ENCODE measurements around the gene DSCAML1. TPM values are rescaled to one million over a fixed set of nuclear protein-coding genes. Genes with fewer than 3 reads are reported as not detected.

Gene DSCAML1
- total RNA-seq, 1 experiment from 2014 or later = not detected

DNA sequence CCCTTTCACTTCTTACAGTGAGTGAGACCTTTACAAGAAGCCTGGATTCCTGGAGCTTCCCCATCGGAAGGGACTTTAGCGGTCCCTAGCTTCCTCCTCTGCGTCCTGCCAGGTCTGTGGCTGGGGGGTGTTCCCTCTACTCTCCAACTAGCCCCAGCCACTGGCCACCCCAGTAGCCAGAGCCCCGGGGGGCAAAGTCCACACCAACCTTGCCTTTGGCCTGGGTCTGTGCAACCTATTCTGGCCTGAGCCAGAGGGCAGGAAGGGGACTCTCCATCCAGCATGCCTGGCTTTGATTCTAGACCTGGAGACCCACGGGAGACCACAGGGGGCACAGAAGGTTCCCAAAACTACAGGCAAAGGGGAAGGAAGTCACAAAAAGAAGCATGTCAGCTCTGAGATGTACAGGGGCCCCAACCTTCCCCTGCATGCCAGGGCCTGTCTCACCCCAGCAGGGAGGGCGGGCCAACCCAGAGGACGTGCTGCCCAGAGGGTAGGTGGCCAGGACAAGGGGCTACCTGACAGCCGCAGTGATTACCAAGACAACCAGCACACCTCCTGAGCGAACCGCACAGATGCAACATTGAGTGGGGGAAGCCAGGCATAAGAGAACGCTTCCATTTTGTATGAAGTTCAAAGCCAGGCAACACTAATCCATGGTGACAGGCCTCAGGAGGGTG is 52.4 kb downstream of the DSCAML1 start:
- Histone ChIP-seq H3K9me3 (ENCODE audit: control insufficient read depth in 1 of 2, insufficient read depth in 1 of 2, low read depth in 1 of 2, low read length in 2 of 2) (no peaks in the 10 kb centered on the region), H3K9me2 (ENCODE audit: insufficient read depth) (no peaks in the 10 kb centered on the region), H3K79me2 (ENCODE audit: insufficient read depth, low read length) (no peaks in the 10 kb centered on the region), H3K4me3 (replicated peaks in 1 of 2; ENCODE audit: low read depth in 1 of 2, low read length in 2 of 2) (no peak overlapping the region), H4K20me1 (ENCODE audit: insufficient read depth) (no peaks in the 10 kb centered on the region), H3K27ac (ENCODE audit: low read depth, low read length) (no peak overlapping the region), H3K27me3 (ENCODE audit: insufficient read depth, low read length) (peaks cover 15% of the 10 kb centered on the region), H3K4me2 (ENCODE audit: low read length) (no peak overlapping the region), H3K9ac (ENCODE audit: low read length) (no peak overlapping the region), H3K36me3 (ENCODE audit: control insufficient read depth in 1 of 2, insufficient read depth in 2 of 2, low read length in 2 of 2) (no peaks in the 10 kb centered on the region), H2AFZ (ENCODE audit: low read depth, low read length, poor library complexity, severe bottlenecking) (no peak overlapping the region), H3K4me1 (ENCODE audit: control insufficient read depth in 1 of 2, insufficient read depth in 2 of 2, low read length in 2 of 2) (no peaks in the 10 kb centered on the region)
- ChIA-PET CTCF (no interaction called here), POLR2A (no interaction called here), RAD21 (ENCODE audit: low non-redundant PET in 1 of 2, low total read pairs in 2 of 2, uncharacterized antibody in 2 of 2, unreplicated experiment in 2 of 2) (no interaction called here)
- intact Hi-C loops (cut with micrococcal nuclease) = no loop called here
- no peak for DNase-seq (ENCODE audit: low read depth, low spot score)
- TF ChIP-seq CBX3 (IDR thresholded peaks at IDR 0.05; ENCODE audit: low read depth) = no peak
- TF ChIP-seq POLR2AphosphoS5 (IDR thresholded peaks at IDR 0.05; ENCODE audit: low read depth, low read length) = no peak
- no peak for TF ChIP-seq SIN3A (IDR thresholded peaks at IDR 0.05; ENCODE audit: low read depth)
- TF ChIP-seq FOSL1 (IDR thresholded peaks at IDR 0.05; ENCODE audit: low read depth) = no peak
- TF ChIP-seq SP1 (IDR thresholded peaks at IDR 0.05; ENCODE audit: low read depth) = no peak
- no peak for TF ChIP-seq EGR1 (IDR thresholded peaks at IDR 0.05; ENCODE audit: low read depth)
- TF ChIP-seq CEBPB (IDR thresholded peaks at IDR 0.05; ENCODE audit: low read depth) = no peak
- TF ChIP-seq ELF1 (IDR thresholded peaks at IDR 0.05; ENCODE audit: borderline replicate concordance, low read depth) = no peak
- TF ChIP-seq CTCF (IDR thresholded peaks at IDR 0.05 in 2 of 3, conservative IDR thresholded peaks at IDR 0.05 in 1 of 3; ENCODE audit: borderline replicate concordance in 1 of 3, insufficient read depth in 1 of 3, low read depth in 2 of 3, low read length in 2 of 3) = no peak
- TF ChIP-seq, protein P1, sequence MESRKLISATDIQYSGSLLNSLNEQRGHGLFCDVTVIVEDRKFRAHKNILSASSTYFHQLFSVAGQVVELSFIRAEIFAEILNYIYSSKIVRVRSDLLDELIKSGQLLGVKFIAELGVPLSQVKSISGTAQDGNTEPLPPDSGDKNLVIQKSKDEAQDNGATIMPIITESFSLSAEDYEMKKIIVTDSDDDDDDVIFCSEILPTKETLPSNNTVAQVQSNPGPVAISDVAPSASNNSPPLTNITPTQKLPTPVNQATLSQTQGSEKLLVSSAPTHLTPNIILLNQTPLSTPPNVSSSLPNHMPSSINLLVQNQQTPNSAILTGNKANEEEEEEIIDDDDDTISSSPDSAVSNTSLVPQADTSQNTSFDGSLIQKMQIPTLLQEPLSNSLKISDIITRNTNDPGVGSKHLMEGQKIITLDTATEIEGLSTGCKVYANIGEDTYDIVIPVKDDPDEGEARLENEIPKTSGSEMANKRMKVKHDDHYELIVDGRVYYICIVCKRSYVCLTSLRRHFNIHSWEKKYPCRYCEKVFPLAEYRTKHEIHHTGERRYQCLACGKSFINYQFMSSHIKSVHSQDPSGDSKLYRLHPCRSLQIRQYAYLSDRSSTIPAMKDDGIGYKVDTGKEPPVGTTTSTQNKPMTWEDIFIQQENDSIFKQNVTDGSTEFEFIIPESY (IDR thresholded peaks at IDR 0.05; ENCODE audit: extremely low read depth, insufficient replicate concordance, low read length) = no peak
- no peak for TF ChIP-seq EZH2 (IDR thresholded peaks at IDR 0.05)
- no TSS peak for BruUV-seq (replicated peaks)
- ATAC-seq = no peak

Measured in HCT116 (cell line).